Ishikawa (cell line): Measurements from ENCODE around the gene GRXCR1.

ENCODE experiments used
- CEBPB ChIP-seq: IDR thresholded peaks from 2 replicates; pipeline ENCODE4 v1.6.1; 2012
- CREB1 ChIP-seq: IDR thresholded peaks from 2 replicates; pipeline ENCODE4 v1.6.1; 2012; ENCODE audit warnings: low read depth
- EGR1 ChIP-seq: IDR thresholded peaks from 2 replicates; pipeline ENCODE4 v1.6.1; 2012
- EP300 ChIP-seq: IDR thresholded peaks from 2 replicates; pipeline ENCODE4 v1.6.1; 2012; ENCODE audit warnings: borderline replicate concordance
- NFIC ChIP-seq: IDR thresholded peaks from 2 replicates; pipeline ENCODE4 v1.6.1; 2012
- RAD21 ChIP-seq: IDR thresholded peaks from 2 replicates; pipeline ENCODE4 v1.6.1; 2012; ENCODE audit warnings: low read depth
- TAF1 ChIP-seq: IDR thresholded peaks from 2 replicates; pipeline ENCODE4 v1.6.1; 2012; ENCODE audit warnings: low read depth, mild to moderate bottlenecking
- TCF12 ChIP-seq: IDR thresholded peaks from 2 replicates; pipeline ENCODE4 v1.6.1; 2012; ENCODE audit warnings: low read depth
- TEAD4 ChIP-seq: IDR thresholded peaks from 2 replicates; pipeline ENCODE4 v1.6.1; 2012
- YY1 ChIP-seq: IDR thresholded peaks from 2 replicates; pipeline ENCODE4 v1.6.1; 2012; ENCODE audit warnings: low read depth
- ZBTB7A ChIP-seq: IDR thresholded peaks from 2 replicates; pipeline ENCODE4 v1.6.1; 2012; ENCODE audit warnings: low read depth
- TF ChIP-seq, protein P1 (sequence below): IDR thresholded peaks from 2 replicates; pipeline ENCODE4 v1.6.1; 2012
- TF ChIP-seq, protein P2 (sequence below): IDR thresholded peaks from 2 replicates; pipeline ENCODE4 v1.6.1; 2012; ENCODE audit warnings: low read depth, mild to moderate bottlenecking
- TF ChIP-seq, protein P3 (sequence below): IDR thresholded peaks from 2 replicates; pipeline ENCODE4 v1.6.1; 2012

DNA sequence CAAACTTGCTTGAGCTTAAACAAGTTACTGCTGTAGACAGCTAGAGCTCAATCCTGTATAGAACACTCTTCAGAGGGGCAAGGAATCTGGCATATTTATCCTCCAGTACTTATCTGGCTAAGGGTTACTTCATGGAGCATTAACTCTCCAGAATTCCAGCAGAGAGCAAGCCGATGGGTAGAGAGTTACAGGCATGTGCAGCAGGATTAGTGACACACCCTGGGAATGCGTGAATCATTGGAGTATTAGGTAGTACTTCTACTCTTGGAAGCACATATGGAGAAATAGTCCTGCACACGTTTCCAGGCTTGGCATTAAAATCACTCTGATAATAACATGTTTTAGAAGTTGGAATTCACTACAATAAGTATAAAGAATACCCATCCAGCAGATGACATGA is 35.4 kb downstream of the GRXCR1 start:
- TF ChIP-seq TEAD4, result no peak
- TF ChIP-seq CREB1, result no peak
- TF ChIP-seq, protein P1, sequence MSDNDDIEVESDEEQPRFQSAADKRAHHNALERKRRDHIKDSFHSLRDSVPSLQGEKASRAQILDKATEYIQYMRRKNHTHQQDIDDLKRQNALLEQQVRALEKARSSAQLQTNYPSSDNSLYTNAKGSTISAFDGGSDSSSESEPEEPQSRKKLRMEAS, result no peak
- TF ChIP-seq ZBTB7A, result no peak
- no peak for TF ChIP-seq YY1
- TF ChIP-seq, protein P2, sequence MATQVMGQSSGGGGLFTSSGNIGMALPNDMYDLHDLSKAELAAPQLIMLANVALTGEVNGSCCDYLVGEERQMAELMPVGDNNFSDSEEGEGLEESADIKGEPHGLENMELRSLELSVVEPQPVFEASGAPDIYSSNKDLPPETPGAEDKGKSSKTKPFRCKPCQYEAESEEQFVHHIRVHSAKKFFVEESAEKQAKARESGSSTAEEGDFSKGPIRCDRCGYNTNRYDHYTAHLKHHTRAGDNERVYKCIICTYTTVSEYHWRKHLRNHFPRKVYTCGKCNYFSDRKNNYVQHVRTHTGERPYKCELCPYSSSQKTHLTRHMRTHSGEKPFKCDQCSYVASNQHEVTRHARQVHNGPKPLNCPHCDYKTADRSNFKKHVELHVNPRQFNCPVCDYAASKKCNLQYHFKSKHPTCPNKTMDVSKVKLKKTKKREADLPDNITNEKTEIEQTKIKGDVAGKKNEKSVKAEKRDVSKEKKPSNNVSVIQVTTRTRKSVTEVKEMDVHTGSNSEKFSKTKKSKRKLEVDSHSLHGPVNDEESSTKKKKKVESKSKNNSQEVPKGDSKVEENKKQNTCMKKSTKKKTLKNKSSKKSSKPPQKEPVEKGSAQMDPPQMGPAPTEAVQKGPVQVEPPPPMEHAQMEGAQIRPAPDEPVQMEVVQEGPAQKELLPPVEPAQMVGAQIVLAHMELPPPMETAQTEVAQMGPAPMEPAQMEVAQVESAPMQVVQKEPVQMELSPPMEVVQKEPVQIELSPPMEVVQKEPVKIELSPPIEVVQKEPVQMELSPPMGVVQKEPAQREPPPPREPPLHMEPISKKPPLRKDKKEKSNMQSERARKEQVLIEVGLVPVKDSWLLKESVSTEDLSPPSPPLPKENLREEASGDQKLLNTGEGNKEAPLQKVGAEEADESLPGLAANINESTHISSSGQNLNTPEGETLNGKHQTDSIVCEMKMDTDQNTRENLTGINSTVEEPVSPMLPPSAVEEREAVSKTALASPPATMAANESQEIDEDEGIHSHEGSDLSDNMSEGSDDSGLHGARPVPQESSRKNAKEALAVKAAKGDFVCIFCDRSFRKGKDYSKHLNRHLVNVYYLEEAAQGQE, result no peak
- TF ChIP-seq NFIC, result no peak
- TF ChIP-seq TAF1, result no peak
- TF ChIP-seq EGR1, result no peak
- TF ChIP-seq EP300, result no peak
- no peak for TF ChIP-seq RAD21
- TF ChIP-seq, protein P3, sequence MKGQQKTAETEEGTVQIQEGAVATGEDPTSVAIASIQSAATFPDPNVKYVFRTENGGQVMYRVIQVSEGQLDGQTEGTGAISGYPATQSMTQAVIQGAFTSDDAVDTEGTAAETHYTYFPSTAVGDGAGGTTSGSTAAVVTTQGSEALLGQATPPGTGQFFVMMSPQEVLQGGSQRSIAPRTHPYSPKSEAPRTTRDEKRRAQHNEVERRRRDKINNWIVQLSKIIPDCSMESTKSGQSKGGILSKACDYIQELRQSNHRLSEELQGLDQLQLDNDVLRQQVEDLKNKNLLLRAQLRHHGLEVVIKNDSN, result no peak
- TF ChIP-seq CEBPB, result no peak
- no peak for TF ChIP-seq TCF12
